ENCODE data around the gene ARL17A.
"Not testable (repeated sequence)": the region's sequence is repeated elsewhere in the genome, so short reads cannot be mapped to it uniquely, and the experiment has no call there.

The ARL17A gene

DNA sequence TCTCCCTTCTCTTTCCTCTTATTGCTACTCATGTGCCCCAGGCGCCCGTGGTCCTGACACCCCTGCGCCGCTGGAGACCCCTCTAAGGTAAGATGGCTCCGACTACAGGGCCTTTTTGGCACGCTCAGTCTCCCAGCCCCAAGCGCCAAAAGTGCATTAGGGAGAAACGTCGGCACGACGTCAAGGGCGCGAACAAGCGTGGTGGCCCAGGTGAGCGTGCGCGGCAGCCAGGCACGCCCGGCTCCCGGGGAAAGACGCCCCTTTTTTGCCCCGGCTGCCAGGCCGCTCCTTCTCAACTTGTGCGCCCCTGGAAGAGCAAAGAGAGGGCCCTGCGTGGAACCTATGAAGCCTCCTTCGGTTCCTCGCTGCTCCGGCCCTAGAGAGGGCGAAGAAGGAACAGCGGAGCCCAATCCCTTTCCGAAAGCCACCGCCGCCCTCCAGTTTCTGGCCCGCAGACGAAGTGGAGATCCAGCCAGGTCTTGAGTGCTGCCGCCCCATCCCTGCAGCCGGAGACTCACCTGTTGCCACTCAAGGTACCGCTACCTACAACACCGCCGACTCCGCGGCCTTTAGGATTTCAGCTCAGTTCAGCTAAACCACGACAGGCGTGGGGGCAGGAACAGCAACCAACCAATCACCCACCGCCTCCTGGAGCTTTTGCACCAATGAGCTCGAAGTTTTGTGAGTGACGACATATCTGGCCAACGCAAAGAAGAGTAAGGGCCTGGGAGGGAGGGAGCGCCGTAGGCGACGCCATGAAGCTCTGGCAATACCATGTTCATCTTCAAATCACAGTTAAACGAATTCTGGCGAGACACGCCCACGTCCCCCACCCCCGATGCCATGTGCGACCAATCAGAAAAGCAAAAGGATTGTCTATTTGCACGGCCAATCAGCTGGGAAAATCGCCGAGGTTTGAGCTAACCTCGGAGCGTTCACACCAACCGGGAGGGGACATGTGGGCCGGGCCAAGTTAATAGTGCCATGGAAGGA lies at the start of gene ARL17A:
Gene ARL17A, minus strand, starts transcription at position 609 of the 993 bp plus-strand sequence. CDS start 3,369 bp downstream, outside the sequence.
- not testable (repeated sequence) for DNase-seq

DNA sequence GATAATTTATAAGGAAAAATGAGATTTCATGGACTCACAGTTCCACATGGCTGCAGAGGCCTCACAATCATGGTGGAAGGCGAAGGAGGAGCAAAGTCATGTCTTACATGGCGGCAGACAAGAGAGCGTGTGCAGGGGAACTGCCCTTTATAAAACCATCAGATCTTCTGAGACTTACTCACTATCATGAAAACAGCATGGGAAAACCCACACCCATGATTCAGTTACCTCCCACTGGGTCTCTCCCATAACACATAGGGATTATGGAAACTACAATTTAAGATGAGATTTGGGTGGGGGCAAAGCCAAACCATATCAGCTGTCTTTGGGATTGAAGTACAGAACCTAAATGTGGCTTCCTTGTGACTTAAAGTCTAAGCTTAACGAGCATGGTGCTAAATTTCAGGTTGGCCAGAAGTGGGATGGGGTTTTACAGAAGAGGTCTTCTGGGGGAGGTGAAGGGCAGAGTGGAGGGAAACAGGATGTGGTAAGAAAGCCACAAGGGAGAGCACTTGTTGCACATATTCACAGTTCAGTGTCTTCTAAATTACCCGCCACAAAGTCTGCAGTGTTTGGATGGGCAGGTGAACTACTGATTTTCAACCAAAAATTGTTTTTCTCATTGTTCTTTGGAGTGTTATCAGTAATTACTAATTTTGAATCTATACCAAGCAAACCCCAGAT lies 49.4 kb upstream of the ARL17A start:
- DNase-seq = not testable (repeated sequence)

DNA sequence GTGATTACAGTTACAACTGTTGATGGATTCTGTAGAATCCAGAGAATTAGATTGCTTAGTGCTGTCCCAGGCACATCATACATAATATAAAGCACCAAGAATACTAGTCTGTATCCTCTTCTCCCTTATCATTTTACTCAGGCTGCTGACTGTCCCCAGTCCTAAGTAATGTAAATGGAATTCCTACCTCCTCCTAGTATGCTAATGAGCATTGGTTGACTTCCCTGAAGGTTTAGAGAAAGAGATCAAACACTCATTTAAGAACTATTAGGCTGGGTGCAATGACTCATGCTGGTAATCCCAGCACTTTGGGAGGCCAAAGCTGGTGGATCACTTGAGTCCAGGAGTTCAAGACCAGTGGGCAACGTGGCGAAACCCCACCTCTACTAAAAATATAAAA lies 48.0 kb upstream of the ARL17A start:
- not testable (repeated sequence) for DNase-seq

DNA sequence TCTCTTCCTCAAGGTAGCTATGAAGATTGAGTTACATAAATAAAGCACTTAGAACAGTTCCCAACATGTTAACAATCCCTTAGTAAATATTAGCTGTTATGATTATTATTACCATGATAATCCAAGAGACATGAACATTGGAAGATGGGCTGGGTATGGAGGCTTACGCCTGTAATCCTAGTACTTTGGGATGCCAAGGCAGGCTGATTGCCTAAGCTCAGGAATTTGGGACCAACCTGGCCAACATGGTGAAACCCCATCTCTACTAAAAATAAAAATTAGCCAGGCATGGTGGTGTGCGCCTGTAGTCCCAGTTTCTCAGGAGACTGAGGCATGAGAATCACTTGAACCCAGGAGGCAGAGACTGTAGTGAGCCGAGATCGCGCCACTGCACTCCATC lies 45.2 kb upstream of the ARL17A start:
- DNase-seq = not testable (repeated sequence)

DNA sequence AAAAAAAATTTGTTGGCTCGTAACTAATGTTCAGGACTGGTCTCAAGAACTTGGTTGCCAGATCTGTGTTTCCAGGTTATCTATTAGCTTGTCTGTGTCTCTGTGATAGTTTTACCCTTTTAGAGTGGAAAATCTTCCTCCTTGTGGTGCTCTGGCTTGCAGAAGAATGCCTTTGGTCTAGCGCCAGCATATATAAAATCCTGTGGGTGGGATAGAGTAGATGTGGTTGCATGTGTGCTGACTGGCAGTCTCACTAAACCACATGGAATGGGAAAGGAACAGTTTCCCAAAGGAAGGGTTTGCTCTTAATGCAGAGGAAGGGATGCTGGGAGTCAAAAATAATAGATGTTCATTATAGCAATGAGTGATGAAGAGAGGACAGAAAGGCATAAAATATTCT lies 44.3 kb upstream of the ARL17A start:
- not testable (repeated sequence) for DNase-seq

DNA sequence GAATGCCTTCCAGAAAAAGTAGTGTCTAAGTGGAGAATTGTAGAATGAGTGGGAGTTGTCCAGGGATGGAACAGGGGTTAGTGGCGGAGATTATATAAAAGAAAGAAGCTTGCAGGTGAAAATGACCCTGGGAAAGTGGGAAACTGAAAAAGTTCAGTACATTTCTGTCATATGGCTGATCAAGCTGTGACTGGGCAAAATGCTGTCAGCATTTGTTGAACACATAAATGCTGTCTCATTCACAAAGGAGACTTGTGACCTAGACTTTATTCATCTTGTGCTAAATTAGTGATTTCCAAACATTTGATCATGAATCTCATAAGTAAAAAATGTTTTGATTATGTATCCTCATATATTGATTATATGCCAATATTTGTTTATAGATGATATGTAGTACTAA lies 39.5 kb upstream of the ARL17A start:
- DNase-seq = not testable (repeated sequence)

DNA sequence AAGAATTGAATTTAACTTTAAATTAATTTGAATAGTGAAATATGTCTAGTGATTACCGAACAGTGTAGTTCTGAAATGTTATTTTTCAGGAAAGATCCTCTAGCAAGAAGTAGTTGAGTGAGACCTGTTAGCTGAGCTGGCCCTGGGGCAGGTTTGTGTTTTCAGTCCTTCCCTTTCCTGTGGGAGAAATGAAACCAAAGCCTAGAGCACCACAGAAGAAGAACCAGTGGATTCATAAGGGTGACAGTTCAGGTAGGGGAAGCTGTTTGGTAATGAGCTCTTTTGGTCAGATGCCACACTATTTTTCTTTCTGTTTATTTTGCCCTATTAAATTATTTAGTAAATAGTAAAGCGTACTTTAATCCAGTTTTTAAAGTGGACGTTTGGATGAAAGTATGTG lies 37.6 kb upstream of the ARL17A start:
- DNase-seq = not testable (repeated sequence)

DNA sequence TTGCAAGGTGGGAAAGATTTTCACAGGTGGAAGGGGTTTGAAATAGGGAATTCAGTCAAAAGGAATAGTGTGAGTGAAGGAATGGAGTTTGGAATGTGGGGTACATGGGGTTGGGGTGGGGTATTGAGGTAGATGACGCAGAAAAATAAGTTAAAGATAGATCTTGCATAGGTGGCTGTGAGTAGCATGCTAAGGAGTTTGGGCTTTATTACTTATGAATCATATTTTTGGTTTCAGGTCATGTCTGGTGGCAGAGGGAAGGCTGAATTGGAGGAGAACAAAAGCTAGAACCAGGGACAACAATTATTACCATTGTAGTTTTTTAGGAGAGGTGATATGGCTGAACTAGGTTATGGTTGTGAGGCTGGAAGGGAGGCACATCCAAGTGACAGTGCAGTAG lies 34.4 kb upstream of the ARL17A start:
- not testable (repeated sequence) for DNase-seq

DNA sequence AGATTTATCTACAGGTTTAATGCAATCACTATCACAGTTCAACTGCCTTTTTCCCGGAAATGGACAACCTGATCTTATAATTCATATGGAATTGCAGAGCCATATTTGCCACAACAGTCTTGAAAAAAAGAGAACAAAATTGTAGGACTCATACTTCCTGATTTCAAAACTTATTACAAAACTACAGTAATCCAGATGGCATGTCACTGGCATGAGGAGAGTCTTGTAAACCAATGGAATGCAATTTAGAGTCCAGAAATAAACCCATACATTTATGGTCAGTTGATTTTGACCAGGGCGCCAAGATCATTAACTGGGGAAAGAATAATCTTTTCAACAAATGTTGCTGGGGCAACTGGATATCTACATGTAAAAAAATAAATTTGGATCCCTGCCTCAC lies 31.8 kb upstream of the ARL17A start:
- not testable (repeated sequence) for DNase-seq

DNA sequence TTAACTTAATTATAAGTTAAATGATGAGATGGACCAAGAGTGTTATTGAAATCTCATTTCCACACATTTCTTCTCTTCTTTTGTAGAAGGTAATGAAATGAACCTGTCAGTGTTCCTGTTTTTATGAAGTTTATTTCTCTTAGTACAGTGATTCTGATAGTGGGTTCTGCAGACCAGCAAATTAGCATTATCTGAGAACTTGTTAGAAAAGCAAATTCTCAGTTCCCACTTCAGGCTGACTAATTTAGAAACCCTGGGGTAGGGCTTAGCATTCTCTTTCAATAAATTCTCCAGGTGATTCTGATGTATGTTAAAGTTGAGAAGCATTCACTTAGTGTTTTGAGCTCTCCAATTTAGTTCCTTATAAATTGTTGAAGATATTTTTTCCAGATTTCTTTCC lies 23.6 kb upstream of the ARL17A start:
- not testable (repeated sequence) for DNase-seq

DNA sequence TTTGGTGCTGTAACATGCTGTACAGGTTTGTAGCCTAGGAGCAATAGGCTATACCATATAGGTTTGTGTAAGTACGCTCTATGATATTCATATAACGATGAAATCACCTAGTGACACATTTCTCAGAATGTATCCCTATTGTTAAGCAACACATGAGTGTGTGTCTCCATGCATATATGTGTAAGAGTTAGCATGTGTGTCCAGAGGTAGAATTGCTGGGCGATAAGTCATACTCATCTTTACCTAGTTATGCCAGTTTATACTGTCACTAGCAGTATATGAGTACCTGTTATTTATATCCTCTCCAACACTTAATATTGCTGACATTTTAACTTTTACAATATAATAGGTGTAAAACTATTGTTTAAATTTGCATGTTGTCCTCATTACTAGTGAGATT lies 21.3 kb upstream of the ARL17A start:
- not testable (repeated sequence) for DNase-seq

DNA sequence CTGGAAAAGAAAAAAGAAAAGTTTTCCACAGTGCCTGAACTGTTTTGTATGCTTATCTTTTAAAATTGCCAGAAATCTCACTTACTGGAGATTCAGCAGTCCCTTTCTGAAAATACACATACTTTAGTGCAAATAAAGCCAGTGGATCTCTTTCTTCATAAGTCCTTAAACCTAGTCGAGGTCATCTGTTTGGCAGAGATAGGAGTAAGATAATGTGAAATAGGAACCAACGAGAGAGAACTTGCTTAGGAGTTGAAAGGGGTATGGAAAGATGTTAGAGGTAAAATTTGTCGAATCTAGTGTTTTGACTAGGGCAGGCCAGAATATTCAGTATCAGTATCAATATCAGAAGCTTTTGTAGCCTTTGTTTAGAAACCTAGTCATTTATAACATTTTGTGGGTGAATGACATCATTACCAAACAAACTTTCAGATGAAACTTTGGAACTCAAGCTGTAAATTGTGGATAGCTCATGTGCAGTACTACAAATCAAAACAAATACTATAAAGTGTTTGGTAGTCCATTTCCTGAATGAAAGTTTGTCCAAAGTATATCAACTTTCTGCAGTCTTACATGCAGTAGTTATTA lies 18.9 kb upstream of the ARL17A start:
- DNase-seq = not testable (repeated sequence)

DNA sequence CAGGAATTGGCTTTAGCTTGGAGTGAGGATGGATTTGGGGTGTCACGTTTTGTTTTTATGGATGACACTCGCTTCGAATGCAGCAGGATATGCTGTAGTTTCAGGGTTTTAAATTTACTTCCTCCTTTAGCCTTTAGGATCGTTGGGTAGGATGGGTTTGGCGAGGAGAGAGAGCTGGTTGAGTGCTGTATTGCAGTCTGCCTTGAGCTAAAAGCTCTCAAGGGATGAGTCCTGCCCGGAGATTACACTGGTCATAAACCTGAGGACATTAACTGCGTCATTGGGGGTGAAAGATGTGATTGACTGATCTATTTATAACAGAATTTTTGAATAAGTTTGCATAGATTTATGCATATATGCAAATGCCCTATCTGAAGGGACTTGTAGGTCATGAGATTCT lies 11.8 kb upstream of the ARL17A start:
- DNase-seq = not testable (repeated sequence)

DNA sequence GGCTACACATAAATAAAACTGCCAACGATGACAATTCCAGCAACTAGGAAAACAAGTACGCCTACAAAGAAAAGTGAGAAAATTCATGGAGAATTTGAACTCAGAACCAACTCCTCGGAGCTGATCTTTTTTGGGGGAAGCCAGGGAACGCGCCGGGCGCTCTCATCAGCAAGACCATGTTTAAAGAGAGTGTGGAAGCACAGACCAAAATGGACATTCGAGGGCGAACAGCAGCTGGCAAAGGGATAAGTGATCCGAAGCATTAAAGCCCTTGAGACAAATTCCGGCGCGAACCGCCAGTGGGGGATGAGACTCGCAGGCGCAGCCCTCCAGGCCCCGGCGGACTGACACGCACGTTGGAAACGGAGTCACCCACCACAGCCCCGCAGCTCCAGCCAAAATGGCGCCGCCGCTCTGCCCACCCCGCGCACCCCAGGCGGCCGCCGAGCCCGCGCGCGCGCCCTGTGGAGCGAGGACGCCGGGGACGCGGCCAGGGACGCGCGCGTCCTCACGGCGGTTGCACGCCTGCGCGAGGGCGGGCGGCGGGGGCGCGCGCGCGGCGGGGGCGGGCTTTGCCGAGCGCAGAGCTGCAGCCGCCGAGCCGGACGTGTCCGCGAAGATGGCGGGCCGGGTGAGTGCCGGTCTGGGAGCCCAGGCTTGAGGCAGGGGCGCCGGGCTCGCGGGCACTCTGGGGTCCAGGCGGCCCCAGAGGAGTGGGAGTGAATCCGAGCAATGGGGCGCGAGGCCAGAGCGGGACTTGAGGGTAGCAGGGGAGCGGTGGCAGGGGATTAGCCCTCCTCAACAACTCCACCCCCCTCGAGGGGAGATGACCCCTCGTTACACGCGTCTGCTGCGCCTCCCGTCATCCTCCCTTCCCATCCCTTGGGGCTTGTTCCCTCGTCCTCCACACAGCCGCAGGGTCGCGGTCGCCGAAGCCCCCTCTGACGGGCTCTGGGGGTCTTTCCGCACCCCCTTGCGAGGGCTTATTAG lies 11.0 kb upstream of the ARL17A start, which contains the start of gene NSF:
Gene NSF, plus strand, starts transcription at position 513 of the 990 bp plus-strand sequence. Its CDS starts 107 bp downstream, at position 620.
- DNase-seq = not testable (repeated sequence)

DNA sequence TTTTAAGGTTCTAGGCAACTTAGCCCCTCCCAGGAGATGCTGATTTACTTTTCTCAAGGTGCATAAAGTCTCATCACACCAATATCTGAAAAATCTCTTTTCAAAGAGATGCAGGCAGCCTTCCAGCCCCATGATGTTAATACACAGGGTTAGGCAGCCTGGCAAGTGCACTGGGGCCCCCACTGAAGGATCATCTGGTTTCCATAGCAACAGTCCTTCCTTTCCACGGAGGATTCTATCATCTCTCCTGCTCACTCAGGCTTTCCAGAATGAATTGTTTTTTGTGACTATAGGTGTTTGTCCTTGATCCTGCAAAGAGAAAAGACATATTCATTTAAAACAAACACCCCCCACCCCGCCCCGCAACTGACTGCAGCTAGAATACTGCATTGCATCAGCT lies 6.0 kb upstream of the ARL17A start:
- DNase-seq = not testable (repeated sequence)

DNA sequence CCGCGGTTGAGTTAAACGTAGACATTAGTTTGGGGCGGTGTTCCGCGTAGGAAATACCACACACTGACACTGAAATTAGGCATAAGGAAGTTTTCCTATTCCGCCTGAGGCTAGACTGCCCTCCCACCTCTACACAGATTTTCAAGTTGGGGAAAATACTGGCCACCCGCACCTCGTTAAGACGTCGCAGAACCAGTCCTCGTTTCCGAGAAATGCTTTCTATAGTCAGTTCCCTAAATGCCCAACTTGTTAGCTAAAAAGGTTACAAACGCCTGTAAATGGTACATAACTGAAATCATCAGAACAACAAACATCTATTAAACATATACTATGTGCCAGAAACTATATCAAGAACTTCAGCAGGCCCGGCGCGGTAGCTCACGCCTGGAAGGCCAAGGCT lies 591 bp upstream of the ARL17A start:
- not testable (repeated sequence) for DNase-seq

DNA sequence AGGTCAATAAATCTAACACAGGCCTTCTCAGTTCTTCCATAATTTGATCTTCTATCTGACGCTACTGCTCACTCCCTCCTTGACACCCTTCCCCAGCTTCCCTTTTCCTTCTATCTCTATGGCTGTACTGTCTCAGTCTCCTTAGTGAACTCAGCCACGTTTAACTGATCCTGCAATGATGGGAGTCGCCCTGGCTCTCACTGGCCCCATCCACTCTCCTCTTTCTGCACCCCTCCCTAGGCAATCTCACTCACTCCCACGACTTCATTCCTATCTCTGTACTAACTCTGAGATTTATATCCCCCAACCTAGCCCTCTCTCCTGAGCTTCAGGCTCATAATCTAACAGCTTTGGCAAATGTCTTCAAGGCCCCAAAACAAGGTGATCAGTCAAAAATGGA lies 7.7 kb downstream of the ARL17A start:
- not testable (repeated sequence) for DNase-seq

DNA sequence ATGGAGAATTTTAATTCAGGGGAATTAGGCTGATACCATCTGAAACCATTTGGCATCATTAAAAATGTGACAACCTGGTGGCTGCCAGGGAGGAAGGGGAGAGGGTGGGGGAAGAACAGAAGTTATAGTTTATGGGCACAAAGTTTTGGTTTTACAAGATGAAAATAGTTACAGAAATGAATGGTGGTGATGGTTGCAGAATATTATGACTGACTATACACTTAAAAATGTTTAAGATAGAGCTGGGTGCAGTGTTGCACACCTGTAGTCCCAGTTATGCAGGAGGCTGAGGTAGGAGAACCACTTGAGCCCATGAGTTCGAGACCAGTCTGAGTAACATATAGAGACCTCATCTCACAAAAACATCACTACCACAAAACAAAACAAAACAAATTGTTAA lies 12.5 kb downstream of the ARL17A start:
- not testable (repeated sequence) for DNase-seq

DNA sequence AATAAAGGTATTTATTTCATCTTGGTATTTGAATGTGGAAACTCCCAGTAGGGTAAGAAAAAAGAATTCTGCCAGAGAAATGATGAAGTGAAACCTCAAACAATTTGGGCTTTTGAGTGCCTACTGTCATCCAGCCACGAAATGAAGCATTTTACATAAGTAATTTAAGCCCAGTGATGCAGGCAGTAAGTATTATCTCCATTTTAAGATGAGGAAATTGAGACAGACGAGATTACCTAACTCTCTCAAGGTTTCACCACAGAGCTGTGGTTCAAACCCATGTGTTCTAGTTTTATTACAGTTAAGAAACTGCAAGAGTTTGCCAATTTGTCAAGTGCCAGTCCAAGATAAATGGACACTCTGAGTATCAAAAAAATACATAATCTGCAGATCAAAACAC lies 13.2 kb downstream of the ARL17A start:
- not testable (repeated sequence) for DNase-seq

DNA sequence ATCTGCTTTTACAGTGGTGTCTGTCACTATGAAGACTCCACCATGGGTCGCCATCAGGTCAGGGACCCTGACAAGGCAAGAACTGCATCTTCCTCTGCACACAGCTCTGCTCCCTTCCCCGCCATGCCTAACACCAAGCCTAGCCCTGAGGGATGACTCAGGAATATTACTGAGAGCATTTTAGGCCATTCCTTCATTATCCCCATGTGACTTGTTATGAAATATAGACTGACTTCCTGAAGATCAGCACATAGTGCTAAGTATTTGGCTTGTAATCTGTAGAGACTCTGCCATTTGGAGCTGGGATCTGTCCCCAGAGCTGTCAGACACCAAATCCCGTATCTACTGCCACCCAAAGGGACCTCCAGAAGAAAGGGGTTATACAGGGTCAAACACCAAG lies 19.4 kb downstream of the ARL17A start:
- DNase-seq = not testable (repeated sequence)

DNA sequence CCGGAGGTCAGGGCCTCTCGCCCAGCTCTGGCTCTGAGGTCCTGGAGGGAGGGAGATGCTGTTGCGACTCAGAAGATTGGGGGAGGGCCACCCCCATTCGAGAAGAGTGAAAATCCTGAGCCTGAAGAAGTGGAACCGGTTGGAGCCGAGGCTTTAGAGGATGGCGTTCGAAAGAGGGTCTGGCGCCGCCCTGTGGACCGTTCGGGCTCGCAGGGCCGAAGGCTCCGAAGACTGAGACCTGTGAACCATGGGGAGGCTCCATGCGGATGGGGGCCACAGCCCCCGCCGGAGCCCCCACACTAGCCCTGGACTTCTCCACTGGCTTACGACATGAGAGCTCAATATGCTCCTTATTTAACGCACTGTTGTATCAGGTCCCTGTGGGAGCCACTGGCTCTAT lies 20.3 kb downstream of the ARL17A start:
- DNase-seq = not testable (repeated sequence)

DNA sequence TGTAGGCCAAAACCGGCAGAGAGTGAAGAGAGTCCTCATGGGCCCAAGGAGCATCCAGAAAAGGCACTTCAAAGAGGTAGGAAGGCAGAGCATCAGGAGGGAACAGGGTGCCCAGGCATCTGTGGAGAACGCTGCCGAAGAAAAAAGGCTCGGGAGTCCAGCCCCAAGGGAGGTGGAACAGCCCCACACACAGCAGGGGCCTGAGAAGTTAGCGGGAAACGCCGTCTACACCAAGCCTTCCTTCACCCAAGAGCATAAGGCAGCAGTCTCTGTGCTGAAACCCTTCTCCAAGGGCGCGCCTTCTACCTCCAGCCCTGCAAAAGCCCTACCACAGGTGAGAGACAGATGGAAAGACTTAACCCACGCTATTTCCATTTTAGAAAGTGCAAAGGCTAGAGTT lies 30.9 kb downstream of the ARL17A start:
- not testable (repeated sequence) for DNase-seq

Data from NCI-H748 treated with DMSO at 0.1 percent for 48 hours (cell line).